Measurements from ENCODE around the gene LOC101059915.
"Not testable (repeated sequence)": the region's sequence is repeated elsewhere in the genome, so short reads cannot be mapped to it uniquely, and the experiment has no call there.

Gene LOC101059915

GRCh38 chrX:71638409-71638808, 28.9 kb upstream of the LOC101059915 start:
- no peak for DNase-seq (ENCODE audit: low read depth in 1 of 2, low spot score in 1 of 2)

GRCh38 chrX:71640002-71640401, 27.3 kb upstream of the LOC101059915 start:
- no peak for DNase-seq (ENCODE audit: low read depth in 1 of 2, low spot score in 1 of 2)

- not testable (repeated sequence) for DNase-seq (ENCODE audit: low read depth in 1 of 2, low spot score in 1 of 2)
These were observed 22.9 kb upstream of the LOC101059915 start for GRCh38 chrX:71644406-71644805.

- no peak for DNase-seq (ENCODE audit: low read depth in 1 of 2, low spot score in 1 of 2)
These were observed 16.9 kb upstream of the LOC101059915 start for GRCh38 chrX:71650333-71650969.

GRCh38 chrX:71652405-71652804, 14.9 kb upstream of the LOC101059915 start:
- peak in 1 of 2 donors; percentile 38 for DNase-seq (ENCODE audit: low read depth in 1 of 2, low spot score in 1 of 2)

- DNase-seq (ENCODE audit: low read depth in 1 of 2, low spot score in 1 of 2): no peak
These were observed 14.0 kb upstream of the LOC101059915 start for GRCh38 chrX:71653344-71653743.

GRCh38 chrX:71657267-71657666, 10.1 kb upstream of the LOC101059915 start:
- DNase-seq (ENCODE audit: low read depth in 1 of 2, low spot score in 1 of 2): no peak

- DNase-seq (ENCODE audit: low read depth in 1 of 2, low spot score in 1 of 2): no peak
These were observed 8.0 kb upstream of the LOC101059915 start for GRCh38 chrX:71659342-71659741.

- no peak for DNase-seq (ENCODE audit: low read depth in 1 of 2, low spot score in 1 of 2)
These were observed 7.4 kb upstream of the LOC101059915 start for GRCh38 chrX:71659959-71660358.

GRCh38 chrX:71660562-71661416, 6.6 kb upstream of the LOC101059915 start:
- no peak for DNase-seq (ENCODE audit: low read depth in 1 of 2, low spot score in 1 of 2)

- DNase-seq (ENCODE audit: low read depth in 1 of 2, low spot score in 1 of 2): no peak
These were observed 5.4 kb upstream of the LOC101059915 start for GRCh38 chrX:71661919-71662318.

- not testable (repeated sequence) for DNase-seq (ENCODE audit: low read depth in 1 of 2, low spot score in 1 of 2)
These were observed 4.7 kb upstream of the LOC101059915 start for GRCh38 chrX:71662654-71663053.

GRCh38 chrX:71663238-71663637, 4.1 kb upstream of the LOC101059915 start:
- DNase-seq (ENCODE audit: low read depth in 1 of 2, low spot score in 1 of 2): peak in 1 of 2 donors; percentile 52

- not testable (repeated sequence) for DNase-seq (ENCODE audit: low read depth in 1 of 2, low spot score in 1 of 2)
These were observed 3.1 kb upstream of the LOC101059915 start for GRCh38 chrX:71664202-71664601.

- no peak for DNase-seq (ENCODE audit: low read depth in 1 of 2, low spot score in 1 of 2)
These were observed 2.4 kb upstream of the LOC101059915 start for GRCh38 chrX:71664889-71665491.

GRCh38 chrX:71665747-71666146, 1.6 kb upstream of the LOC101059915 start:
- no peak for DNase-seq (ENCODE audit: low read depth in 1 of 2, low spot score in 1 of 2)

GRCh38 chrX:71666240-71667223, 814 bp upstream of the LOC101059915 start:
- no peak for DNase-seq (ENCODE audit: low read depth in 1 of 2, low spot score in 1 of 2)

- DNase-seq (ENCODE audit: low read depth in 1 of 2, low spot score in 1 of 2): no peak
These were observed 876 bp downstream of the LOC101059915 start for GRCh38 chrX:71668248-71668595.

- DNase-seq (ENCODE audit: low read depth in 1 of 2, low spot score in 1 of 2): no peak
These were observed 2.1 kb downstream of the LOC101059915 start for GRCh38 chrX:71669492-71669891.

GRCh38 chrX:71669947-71670346, 2.6 kb downstream of the LOC101059915 start:
- not testable (repeated sequence) for DNase-seq (ENCODE audit: low read depth in 1 of 2, low spot score in 1 of 2)

All from activated CD4-positive, alpha-beta T cell treated with anti-CD3 and anti-CD28 coated beads, Interleukin-2, amount 50 U/mL, for 24 hours (primary cell).